GM19035 (cell line): ENCODE data around the gene KDM4D.
"Not testable (repeated sequence)": the region's sequence is repeated elsewhere in the genome, so short reads cannot be mapped to it uniquely, and the experiment has no call there.

Source experiments
- ATAC-seq: cut with Tn5 transposase; IDR thresholded peaks from one replicate; pipeline ENCODE4 v1.9.1; 2021; ENCODE audit not compliant: unreplicated experiment

The KDM4D gene

DNA sequence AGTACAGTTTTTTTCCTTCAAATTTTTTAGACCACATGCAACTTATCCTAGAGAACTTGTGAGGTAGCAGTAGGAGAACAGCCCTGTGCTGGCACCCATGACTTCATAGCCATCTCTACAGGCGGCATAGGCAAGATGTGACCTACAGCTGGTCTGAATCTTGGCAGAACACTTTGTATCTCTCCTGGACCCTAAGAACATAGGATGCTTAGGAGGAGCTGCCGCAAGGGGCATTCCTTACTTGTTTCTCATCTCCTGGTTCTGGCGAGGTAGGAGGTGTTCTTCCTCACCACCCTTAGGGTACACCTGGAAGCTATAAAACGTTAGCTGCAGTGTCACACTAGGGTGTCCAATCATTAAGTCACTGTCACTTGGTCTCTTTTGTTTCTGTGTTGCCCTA is 16.5 kb upstream of the KDM4D start:
- no peak for ATAC-seq

DNA sequence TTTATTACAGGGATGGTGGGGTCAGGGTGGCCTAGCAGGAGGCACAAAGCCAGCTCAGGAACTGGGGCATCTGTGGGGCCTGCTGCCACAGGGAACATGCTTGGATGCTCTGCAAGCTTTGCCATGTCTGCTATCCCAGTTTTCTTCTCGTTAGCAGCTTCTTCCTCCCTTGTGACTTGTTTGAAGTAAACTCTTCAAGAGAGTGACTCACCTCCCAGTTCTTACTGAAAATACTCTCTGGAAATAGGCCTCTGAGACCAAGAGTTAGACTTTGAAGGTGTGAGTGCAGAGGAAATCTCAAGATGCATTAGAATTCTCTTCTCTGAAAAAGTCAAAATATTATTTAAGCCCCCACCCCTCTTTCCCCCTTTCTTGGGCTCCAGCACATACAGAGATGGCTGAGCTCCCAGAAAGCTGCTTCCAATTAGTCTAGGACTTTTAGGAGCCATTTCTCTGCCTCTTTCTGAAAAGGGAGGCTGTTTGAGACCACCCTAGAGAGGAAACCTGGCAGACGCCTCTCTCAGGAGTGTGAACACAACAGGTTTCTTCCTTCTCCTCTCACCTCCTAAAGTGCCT is 15.3 kb upstream of the KDM4D start:
- ATAC-seq, result no peak

DNA sequence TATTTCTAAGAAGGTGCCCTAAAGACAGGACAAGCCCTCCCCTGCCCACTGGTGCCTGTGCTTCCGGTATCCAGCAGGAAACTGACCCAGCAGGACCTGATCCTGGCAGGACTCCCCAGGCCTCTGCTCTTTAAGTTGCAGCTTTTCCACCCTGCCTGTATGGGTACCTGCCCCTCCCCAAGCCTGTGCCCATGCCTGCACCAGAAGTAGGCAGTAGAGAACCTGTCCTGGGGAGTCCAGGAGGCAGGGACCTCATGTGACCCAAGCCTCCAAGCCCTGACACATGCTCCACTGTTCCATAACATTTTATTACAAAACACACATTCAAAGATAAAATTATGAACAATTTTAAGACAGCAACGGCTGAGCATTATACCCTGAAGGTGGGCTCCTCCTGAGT is 14.3 kb upstream of the KDM4D start:
- ATAC-seq, result no peak

DNA sequence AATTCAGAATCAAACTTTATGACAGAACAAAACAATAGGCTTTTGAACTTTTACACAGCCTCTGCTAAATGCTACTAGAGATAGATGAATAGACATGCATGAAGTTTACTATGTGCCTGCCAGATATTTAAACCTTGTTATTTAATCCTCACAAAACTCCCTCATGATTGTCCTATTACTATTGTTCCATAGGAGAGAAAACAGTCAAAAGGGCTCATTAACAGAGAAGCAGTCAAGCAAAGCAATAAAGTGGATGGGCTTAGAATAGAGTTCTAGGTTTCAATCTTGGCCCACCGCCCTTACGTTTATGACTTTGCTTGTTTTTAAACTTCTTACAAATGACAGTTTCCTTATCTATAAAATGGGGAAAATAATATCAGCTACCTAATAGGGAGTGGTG is 13.0 kb upstream of the KDM4D start:
- ATAC-seq, result no peak

DNA sequence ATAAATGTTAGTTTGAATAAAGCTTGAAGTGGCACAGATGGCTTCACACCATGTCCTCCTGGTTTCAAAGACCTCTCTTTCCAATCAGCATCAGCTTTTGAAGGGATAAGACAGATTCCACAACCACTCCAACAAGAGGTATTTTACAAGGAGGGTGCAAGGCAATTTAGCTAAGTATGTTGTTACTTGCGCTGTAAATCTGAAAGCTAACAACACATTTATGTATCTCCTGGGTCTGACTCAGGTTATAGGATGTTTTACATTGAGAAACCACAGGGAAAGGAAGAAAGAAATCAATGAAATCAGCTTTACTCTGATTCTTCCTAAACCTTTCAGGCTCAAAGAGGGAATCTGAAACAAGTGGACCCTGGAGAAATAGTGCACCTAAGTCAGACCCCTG is 12.3 kb upstream of the KDM4D start:
- no peak for ATAC-seq

DNA sequence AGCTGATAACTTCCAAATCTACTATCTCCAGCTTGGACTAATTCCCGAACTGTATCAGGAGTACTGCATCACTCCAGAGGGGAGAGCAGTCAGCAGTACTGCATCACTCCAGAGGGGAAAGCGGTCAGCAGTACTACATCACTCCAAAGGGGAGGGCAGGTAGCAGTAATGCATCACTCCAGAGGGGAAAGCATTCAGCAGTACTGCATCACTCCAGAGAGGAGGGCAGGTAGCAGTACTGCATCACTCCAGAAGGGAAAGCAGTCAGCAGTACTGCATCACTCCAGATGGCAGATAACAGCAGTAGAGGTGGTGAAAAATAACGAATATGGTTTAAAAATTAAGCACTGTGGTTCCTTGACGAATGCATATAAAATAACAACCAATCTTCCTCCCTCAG is 8.6 kb upstream of the KDM4D start:
- ATAC-seq, result no peak

DNA sequence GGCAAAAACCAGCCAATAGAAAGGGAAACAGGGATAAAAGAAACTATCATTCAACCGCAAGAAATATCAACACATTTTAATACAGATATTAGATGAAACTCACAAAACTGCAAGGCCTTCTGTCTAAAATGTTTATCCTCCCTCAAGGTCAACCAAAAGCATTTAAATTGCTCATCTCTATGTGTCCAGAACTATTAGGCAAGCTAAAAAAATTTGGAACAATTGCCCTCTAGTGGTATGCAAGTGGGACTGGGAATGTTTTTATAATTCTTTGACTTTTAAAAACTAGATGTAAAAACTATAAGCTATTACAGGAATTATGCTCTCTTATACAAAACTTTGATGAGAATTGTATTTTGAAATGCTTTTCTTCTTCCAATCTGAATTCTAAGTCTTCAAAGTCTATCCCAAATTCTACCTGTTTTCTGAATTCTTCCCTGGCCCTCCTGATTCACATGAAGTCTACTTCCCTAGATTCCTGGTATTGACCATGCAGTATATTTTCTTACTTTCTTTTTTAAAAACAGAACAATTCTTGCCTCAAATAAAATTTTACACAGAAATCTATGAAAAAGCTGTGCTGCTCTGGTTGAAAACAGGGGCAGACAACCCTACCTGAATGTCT is 5.1 kb upstream of the KDM4D start:
- no peak for ATAC-seq

DNA sequence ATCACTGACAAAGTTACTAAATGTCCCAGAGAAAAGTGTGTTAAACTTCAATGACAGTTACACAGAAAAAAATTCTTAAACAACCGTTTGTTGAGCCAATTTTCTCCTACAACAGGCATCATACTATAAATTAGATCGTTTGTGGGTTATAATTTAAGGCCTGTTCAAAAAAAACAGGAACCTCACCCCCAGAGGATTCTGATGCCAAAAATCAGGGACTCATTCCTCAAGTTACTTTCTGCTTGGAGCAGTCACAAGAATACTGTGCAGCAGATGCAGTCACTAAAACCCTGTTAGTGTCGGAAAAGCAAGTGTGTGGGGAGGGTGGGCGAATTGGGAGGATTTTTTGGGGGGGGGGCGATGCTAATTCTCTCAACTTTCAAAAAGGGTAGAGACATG is 810 bp upstream of the KDM4D start:
- no peak for ATAC-seq

DNA sequence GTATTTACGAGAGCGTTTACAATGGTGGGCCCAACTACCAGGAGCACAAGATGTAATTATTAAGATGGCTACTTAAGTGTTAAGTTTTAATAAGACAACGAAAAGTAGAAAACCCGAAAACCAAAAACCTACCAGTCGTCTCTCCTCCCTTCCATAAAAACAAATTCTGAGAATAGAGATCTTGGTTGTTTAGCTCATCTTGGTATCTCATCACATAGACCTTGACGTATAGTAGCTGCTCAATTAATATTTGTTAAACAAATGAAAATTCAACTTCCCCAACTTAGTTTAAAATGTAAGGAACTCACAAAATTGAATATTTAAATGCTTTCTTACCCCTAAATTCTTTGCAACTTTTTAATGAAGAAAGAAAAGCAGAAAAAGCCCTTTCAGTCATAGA is 669 bp downstream of the KDM4D start:
- no peak for ATAC-seq

DNA sequence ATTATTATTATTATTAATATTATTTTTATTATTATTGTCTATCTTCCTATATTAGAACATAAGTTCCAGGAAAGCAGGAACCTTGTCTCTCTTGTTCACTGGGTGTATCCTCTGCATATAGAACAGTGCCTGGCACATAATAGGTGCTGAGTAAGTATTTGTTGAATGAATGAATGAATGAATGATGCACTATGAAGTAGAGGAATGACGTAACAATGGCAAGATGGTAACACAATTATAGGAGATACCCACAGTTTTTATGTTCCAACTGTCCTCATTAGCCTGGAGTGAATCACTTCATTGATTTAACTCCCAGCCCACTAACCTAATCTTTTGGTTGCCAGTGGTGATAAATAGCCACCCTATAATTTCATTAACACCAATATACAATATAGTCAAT is 2.1 kb downstream of the KDM4D start:
- no peak for ATAC-seq

DNA sequence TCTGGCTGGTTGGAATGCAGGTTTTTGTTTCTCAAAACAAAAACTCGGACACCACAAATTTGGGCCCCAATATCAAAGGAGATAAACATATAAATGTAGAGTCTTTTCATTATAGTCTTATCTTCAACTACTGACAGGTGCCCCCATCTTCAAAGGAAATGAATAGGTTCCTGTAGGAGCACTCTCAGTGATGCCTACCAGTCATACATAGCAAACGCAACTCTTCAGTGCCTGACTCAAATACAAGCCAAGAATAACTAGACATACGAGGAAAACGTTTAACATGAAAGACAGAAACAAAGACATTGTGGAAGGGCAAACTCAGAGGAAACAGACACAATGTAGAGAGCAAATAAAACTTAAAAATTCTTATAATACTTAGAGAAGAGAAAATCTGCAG is 13.9 kb downstream of the KDM4D start:
- ATAC-seq, result no peak

DNA sequence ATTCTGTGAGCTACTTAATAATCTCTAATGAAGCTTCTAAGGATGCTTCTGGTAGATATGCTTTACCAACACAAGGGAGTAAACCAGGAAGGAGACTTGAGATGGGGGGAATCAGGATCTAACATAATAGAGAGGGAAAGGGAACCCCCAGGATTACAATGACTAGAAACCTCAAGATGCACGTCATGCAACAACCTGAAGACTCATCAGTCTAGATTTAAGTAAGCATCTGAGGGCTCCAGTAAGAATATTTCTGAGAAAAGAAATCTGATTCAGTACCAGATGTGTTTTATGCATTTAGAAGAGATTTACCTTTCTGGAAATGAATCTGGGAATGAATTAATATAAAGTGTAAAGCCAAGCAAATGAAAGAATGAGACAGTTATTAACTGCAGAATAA is 15.2 kb downstream of the KDM4D start:
- no peak for ATAC-seq

DNA sequence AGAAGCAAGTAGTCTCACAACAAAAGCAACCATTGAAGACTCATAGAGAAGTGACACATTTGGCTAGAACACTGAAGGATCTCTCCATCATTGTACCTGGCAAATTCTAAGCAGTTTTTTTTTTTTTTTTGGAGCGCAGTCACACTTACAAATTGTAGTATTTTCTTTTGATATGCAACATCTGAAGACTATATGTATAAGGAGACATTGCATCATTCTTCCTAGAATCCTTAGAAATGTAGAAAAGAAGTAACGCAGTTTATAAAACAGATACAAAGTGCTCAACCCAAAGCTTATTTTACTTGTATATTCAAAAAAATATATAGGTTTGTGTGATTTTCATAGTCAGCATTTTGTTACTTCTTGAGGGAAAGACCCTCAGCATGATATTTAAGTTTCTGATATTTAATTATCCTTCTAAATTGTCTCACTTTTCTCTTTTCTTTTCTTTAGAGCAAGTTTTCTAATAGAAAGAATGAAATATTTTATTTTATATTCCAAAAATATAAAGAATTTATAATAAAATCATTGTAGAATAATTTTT is 20.0 kb downstream of the KDM4D start:
- ATAC-seq, result no peak

DNA sequence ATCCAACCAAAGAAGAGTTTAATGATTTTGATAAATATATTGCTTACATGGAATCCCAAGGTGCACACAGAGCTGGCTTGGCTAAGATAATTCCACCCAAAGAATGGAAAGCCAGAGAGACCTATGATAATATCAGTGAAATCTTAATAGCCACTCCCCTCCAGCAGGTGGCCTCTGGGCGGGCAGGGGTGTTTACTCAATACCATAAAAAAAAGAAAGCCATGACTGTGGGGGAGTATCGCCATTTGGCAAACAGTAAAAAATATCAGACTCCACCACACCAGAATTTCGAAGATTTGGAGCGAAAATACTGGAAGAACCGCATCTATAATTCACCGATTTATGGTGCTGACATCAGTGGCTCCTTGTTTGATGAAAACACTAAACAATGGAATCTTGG is 23.9 kb downstream of the KDM4D start:
- ATAC-seq, result no peak

DNA sequence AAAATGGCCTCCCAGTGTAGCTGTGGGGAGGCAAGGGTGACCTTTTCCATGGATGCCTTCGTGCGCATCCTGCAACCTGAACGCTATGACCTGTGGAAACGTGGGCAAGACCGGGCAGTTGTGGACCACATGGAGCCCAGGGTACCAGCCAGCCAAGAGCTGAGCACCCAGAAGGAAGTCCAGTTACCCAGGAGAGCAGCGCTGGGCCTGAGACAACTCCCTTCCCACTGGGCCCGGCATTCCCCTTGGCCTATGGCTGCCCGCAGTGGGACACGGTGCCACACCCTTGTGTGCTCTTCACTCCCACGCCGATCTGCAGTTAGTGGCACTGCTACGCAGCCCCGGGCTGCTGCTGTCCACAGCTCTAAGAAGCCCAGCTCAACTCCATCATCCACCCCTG is 24.8 kb downstream of the KDM4D start:
- no peak for ATAC-seq

DNA sequence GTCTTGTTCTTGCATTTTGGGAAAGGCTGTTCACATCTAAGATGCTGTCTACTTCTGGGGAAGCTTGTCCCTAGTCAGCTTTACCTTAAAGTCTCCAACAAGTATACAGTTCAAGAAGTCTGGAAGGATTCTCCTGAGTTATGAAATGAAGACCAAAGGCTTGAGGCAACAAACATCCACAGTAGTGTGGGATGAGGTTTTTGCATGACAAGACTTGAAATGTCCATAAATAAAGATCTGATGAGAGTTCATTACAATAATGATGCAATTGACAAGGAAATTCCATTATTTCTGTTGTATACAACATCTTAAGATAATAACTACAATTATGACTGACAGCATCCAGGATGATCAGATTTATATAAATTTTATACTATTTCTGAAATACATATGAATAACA is 30.2 kb downstream of the KDM4D start:
- no peak for ATAC-seq

DNA sequence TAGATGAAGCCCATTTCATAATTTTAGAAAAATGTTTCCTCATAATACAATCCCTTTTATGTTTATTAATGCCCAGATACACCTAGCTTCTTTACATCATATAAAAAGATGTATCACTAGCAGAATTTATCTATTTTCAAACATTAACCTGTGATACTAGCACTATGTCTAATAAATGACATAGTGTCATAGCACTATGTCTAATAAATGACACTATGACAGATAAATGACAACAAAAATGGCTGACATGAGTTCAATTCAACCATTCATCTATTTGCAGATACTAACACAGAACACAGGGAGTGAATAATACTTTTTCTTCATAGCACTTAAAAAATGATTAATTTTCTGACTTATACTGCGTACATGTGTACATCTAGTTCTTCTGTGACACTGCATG is 32.1 kb downstream of the KDM4D start:
- ATAC-seq, result no peak

DNA sequence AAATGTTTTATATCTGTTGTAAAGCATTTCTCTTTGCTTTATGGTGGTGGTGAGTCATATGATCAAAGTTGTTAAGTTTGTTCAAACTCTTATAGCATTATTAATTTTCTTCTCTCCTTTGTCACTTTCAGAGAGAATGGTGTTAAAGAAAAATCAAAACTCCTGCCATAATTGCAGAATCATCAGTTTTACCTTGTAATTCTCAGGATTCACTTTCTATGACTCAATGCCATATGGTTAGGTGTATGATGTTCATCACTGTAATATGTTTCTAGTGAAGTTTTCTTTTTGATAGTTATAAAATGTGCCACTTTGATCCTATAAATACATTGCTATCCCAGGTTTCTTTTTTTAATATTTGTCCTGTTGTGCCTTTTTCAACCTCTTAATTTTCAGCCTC is 37.9 kb downstream of the KDM4D start:
- no peak for ATAC-seq

DNA sequence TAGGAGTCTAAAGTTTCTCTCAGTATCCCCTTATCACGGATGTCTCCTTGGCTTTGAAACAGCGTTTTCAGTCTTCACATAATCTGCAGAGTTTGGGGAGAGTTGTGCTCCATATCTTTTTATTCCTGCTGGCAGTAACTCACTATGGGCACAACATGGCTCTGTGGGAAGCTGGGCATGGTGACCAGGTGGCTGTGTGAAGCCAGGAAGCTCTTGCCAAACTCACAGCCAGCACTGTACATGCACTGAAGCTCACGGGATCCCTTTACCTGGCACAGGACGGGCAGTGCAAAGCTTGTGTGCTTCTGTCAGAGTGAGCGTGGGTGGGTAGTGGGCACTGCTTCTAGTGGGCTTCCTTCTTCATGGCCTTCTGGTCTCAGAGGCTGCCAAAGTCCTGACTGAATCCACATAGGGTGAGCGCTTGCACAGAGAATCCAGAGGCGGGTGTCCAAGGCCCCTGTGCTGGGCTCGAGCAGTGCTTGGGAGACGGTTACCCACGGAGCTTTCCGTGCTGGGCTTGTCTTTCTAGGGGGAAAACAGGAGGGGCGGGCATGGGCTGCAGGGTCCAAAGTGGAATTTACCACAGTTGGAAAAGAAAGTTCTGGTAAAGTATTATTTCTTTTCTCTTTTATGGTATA is 40.8 kb downstream of the KDM4D start:
- ATAC-seq, result no peak

DNA sequence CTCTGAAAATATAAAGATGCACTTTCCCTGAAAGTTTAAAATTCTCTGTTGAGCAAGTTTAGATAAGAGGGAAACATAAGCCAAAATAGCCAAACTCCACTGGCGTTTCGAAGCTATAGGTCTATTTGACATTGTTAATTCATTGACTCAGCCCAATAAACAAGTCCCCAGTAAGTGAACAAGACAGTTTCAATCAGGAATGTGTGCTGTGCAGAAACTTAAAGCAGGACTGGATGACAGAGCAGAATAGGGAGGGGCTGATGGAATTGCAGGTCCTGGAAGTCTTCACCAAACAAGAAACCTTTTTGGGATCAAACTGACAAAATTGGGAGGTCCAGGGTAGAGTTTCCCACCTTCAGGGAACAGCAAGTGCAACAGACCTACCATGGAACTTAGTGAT is 42.6 kb downstream of the KDM4D start:
- no peak for ATAC-seq

DNA sequence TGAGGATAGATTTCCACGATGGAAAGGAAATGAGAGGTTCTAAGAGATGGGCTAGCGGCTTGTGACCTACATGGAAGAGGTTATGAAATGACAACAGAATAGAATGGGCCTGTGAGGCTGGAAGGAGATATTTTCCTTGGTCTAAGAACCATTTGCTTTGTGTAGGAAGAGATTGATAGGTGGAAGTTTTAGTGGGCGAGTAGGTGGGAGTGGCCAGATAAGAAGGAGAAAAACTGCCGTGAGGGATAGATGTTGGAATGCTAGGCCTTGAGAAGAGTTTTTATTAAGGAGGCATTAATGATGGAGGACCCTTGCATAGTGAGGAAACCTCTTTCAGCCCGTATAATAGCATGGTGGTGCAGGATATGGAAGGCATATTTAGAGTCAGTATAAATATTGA is 48.0 kb downstream of the KDM4D start:
- ATAC-seq, result not testable (repeated sequence)

DNA sequence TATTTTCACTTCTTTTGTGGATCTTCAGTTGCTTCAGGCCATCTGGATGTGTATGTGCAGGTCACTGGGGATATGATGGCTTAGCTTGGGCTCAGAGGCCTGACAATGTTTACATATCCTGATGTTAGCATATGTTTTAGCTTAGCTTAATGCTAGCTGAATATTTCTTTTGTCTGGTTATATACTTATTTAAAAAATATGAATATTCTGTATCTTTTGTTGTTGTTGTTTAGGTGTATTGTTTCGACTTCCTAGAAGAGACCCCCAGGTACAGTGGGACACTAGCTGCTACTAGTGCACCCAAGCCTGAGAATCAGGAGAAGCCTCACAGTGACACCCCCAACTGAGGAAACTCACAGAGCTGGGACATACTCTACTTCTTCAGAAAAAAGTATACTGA is 51.4 kb downstream of the KDM4D start, which contains the start of gene KDM4E:
KDM4E (plus strand) TSS at position 301 of the 400 bp plus-strand sequence. CDS start 300 bp downstream, outside the sequence.
- ATAC-seq, result no peak
